Hepatocyte (in vitro differentiated cells): ENCODE measurements around the gene HAUS7. TPM values are rescaled to one million over a fixed set of nuclear protein-coding genes. Genes with fewer than 3 reads are reported as not detected.

Experiments
- DNase-seq: peaks from one replicate; pipeline ENCODE4 v3.0.0-alpha.2; 2016; ENCODE audit warnings: low spot score
- H2AFZ ChIP-seq: fragments of 200-600 bp; sonication (generic); 2 replicates; pipeline ENCODE4 v1.6.0; 2016; ENCODE audit warnings: antibody characterized with exemption, mild to moderate bottlenecking
- H3K27ac ChIP-seq: fragments of 200-600 bp; sonication (generic); 2 replicates; pipeline ENCODE4 v1.5.1; 2016; ENCODE audit warnings: mild to moderate bottlenecking
- H3K27me3 ChIP-seq: fragments of 200-600 bp; sonication (generic); 2 replicates; pipeline ENCODE4 v1.6.1; 2016
- H3K36me3 ChIP-seq: fragments of 200-600 bp; sonication (generic); replicated peaks from 2 replicates; pipeline ENCODE4 v1.5.1; 2016; ENCODE audit warnings: low read depth; ENCODE audit not compliant: insufficient read depth
- H3K4me1 ChIP-seq: fragments of 200-600 bp; sonication (generic); 2 replicates; pipeline ENCODE4 v1.5.1; 2016; ENCODE audit warnings: mild to moderate bottlenecking, moderate library complexity; ENCODE audit not compliant: insufficient read depth
- H3K4me2 ChIP-seq: fragments of 200-600 bp; sonication (generic); 2 replicates; pipeline ENCODE4 v1.6.0; 2016
- H3K4me3 ChIP-seq: fragments of 200-600 bp; sonication (generic); 2 replicates; pipeline ENCODE4 v1.5.1; 2016; ENCODE audit warnings: mild to moderate bottlenecking
- H3K79me2 ChIP-seq: fragments of 200-600 bp; sonication (generic); 2 replicates; pipeline ENCODE4 v1.6.0; 2017; ENCODE audit warnings: mild to moderate bottlenecking
- H3K9me2 ChIP-seq: fragments of 200-600 bp; sonication (generic); replicated peaks from 2 replicates; pipeline ENCODE4 v1.6.0; 2017; ENCODE audit warnings: mild to moderate bottlenecking; ENCODE audit not compliant: insufficient read depth
- H3K9me3 ChIP-seq: fragments of 200-600 bp; sonication (generic); 2 replicates; pipeline ENCODE4 v1.5.1; 2016; ENCODE audit warnings: low read depth, mild to moderate bottlenecking
- H4K20me1 ChIP-seq: fragments of 200-600 bp; sonication (generic); 2 replicates; pipeline ENCODE4 v1.6.0; 2016; ENCODE audit warnings: mild to moderate bottlenecking; ENCODE audit not compliant: insufficient read depth, poor library complexity, severe bottlenecking
- CTCF ChIP-seq: fragments of 200-600 bp; sonication (generic); IDR thresholded peaks from 2 replicates; pipeline ENCODE4 v1.5.1; 2016; ENCODE audit warnings: antibody characterized with exemption, mild to moderate bottlenecking; ENCODE audit not compliant: poor library complexity
- EZH2 ChIP-seq: fragments of 200-600 bp; sonication (generic); IDR thresholded peaks from 2 replicates; pipeline ENCODE4 v1.6.1; 2016; ENCODE audit warnings: antibody characterized with exemption, mild to moderate bottlenecking, borderline replicate concordance
- EZH2phosphoT487 ChIP-seq: fragments of 200-600 bp; sonication (generic); IDR thresholded peaks from one replicate; pipeline ENCODE4 v1.6.1; 2018; ENCODE audit warnings: antibody characterized with exemption, mild to moderate bottlenecking, low read depth, moderate library complexity; ENCODE audit not compliant: unreplicated experiment, severe bottlenecking
- WGBS: methylation state at CpG from one replicate; pipeline ENCODE4 v1.1.6; 2016; ENCODE audit warnings: low lambda C conversion rate; ENCODE audit errors: missing lambda C conversion rate; 5-methylcytosine and 5-hydroxymethylcytosine counted together
- polyA plus RNA-seq: library from polyadenylated mRNA; unstranded; fragments of >200 nt; fragmentation: Nextera tagmentation; extraction: Ambion mirVana; gene quantifications from 2 replicates; pipeline ENCODE4 v1.2.1, GENCODE V29; 2016
- total RNA-seq: library from RNA; depleted of rRNA; stranded (reverse); fragments of >200 nt; gene quantifications from 2 replicates; pipeline ENCODE4 v1.2.3, GENCODE V29; 2014

The HAUS7 gene
- total and polyA plus RNA-seq, 2 experiments from 2014 or later, result 17.5 to 23.1 TPM

GRCh38 chrX:153490217-153490930, 20.0 kb upstream of the HAUS7 start:
- Histone ChIP-seq H3K4me2 (no peak overlapping the region), H3K36me3 (no peaks in the 10 kb centered on the region), H3K9me2 (no peaks in the 10 kb centered on the region), H2AFZ (no peak overlapping the region), H3K9me3 (no peaks in the 10 kb centered on the region), H3K27me3 (no peaks in the 10 kb centered on the region), H3K4me3 (no peak overlapping the region), H4K20me1 (no peaks in the 10 kb centered on the region), H3K27ac (peak overlapping the region; percentile 80), H3K79me2 (no peaks in the 10 kb centered on the region), H3K4me1 (peaks cover 25% of the 10 kb centered on the region)
- WGBS, result 85% methylated on average over 20 of the region's 20 CpGs
- no peak for DNase-seq
- no peak for TF ChIP-seq EZH2phosphoT487
- TF ChIP-seq EZH2, result no peak
- TF ChIP-seq CTCF, result no peak

- H2AFZ ChIP-seq, result no peak overlapping the region
- no peak overlapping the region for H3K4me3 ChIP-seq
- no peaks in the 10 kb centered on the region for H3K9me2 ChIP-seq
- TF ChIP-seq CTCF (no peak), EZH2 (no peak), EZH2phosphoT487 (no peak)
- DNase-seq, result peak; percentile 32
- no peaks in the 10 kb centered on the region for H4K20me1 ChIP-seq
- peak overlapping the region; percentile 40 for H3K27ac ChIP-seq
- WGBS, result 64% methylated on average over 22 of the region's 27 CpGs
- no peaks in the 10 kb centered on the region for H3K79me2 ChIP-seq
- no peaks in the 10 kb centered on the region for H3K9me3 ChIP-seq
- H3K4me2 ChIP-seq, result no peak overlapping the region
- no peaks in the 10 kb centered on the region for H3K36me3 ChIP-seq
- H3K4me1 ChIP-seq, result peaks cover 25% of the 10 kb centered on the region
- H3K27me3 ChIP-seq, result no peaks in the 10 kb centered on the region
Measured at GRCh38 chrX:153488231-153488914, 18.0 kb upstream of the HAUS7 start.

GRCh38 chrX:153487590-153488071, 17.3 kb upstream of the HAUS7 start:
- Histone ChIP-seq H4K20me1 (no peaks in the 10 kb centered on the region), H3K4me2 (no peak overlapping the region), H3K36me3 (no peaks in the 10 kb centered on the region), H3K27ac (peak overlapping the region; percentile 37), H3K4me3 (no peak overlapping the region), H3K79me2 (no peaks in the 10 kb centered on the region), H3K27me3 (no peaks in the 10 kb centered on the region), H3K9me3 (no peaks in the 10 kb centered on the region), H3K9me2 (no peaks in the 10 kb centered on the region), H2AFZ (no peak overlapping the region), H3K4me1 (peaks cover 25% of the 10 kb centered on the region)
- TF ChIP-seq EZH2phosphoT487 (no peak), EZH2 (no peak), CTCF (no peak)
- 70% methylated on average over 11 of the region's 11 CpGs for WGBS
- DNase-seq, result no peak
